ENCODE results near the gene RAET1L.
A peak's percentile ranks its signal among the peaks of the same experiment; 100 is the strongest.
"Not testable (repeated sequence)": the region's sequence is repeated elsewhere in the genome, so short reads cannot be mapped to it uniquely, and the experiment has no call there.

The RAET1L gene

GRCh38 chr6:150016324-150017185, 8.8 kb downstream of the RAET1L start:
- no peak for DNase-seq (ENCODE audit: low read depth)

GRCh38 chr6:150015281-150016001, 9.9 kb downstream of the RAET1L start:
- DNase-seq (ENCODE audit: low read depth), result not testable (repeated sequence)

GRCh38 chr6:150014623-150015280, 10.6 kb downstream of the RAET1L start:
- not testable (repeated sequence) for DNase-seq (ENCODE audit: low read depth)

GRCh38 chr6:150013785-150014622, 11.3 kb downstream of the RAET1L start:
- DNase-seq (ENCODE audit: low read depth), result not testable (repeated sequence)

- not testable (repeated sequence) for DNase-seq (ENCODE audit: low read depth)
Observed at GRCh38 chr6:150012846-150013784, 12.2 kb downstream of the RAET1L start.

- peak; percentile 56 for DNase-seq (ENCODE audit: low read depth)
Observed at GRCh38 chr6:150008588-150008987, 16.7 kb downstream of the RAET1L start.

GRCh38 chr6:150006961-150007464, 18.3 kb downstream of the RAET1L start:
- DNase-seq (ENCODE audit: low read depth), result peak; percentile 42

- DNase-seq (ENCODE audit: low read depth), result no peak
Observed at GRCh38 chr6:150005761-150006651, 19.3 kb downstream of the RAET1L start.

GRCh38 chr6:150004783-150005717, 20.3 kb downstream of the RAET1L start:
- DNase-seq (ENCODE audit: low read depth), result peak; percentile 84

GRCh38 chr6:150004101-150004782, 21.1 kb downstream of the RAET1L start:
- no peak for DNase-seq (ENCODE audit: low read depth)

- not testable (repeated sequence) for DNase-seq (ENCODE audit: low read depth)
Observed at GRCh38 chr6:150003599-150003998, 21.7 kb downstream of the RAET1L start.

- no peak for DNase-seq (ENCODE audit: low read depth)
Observed at GRCh38 chr6:150002710-150003109, 22.6 kb downstream of the RAET1L start.

- no peak for DNase-seq (ENCODE audit: low read depth)
Observed at GRCh38 chr6:150001295-150002008, 23.9 kb downstream of the RAET1L start.

GRCh38 chr6:149999636-150000035, 25.7 kb downstream of the RAET1L start:
- DNase-seq (ENCODE audit: low read depth), result no peak

GRCh38 chr6:149995971-149996370, 29.4 kb downstream of the RAET1L start:
- DNase-seq (ENCODE audit: low read depth), result no peak

GRCh38 chr6:149995235-149995750, 30.0 kb downstream of the RAET1L start:
- DNase-seq (ENCODE audit: low read depth), result no peak

GRCh38 chr6:149991838-149992237, 33.5 kb downstream of the RAET1L start:
- DNase-seq (ENCODE audit: low read depth), result no peak

All from activated T-cell treated with anti-CD3 and anti-CD28 coated beads for 48 hours (primary cell).